Measurements from ENCODE around the gene ZNF425. TPM values are rescaled to one million over a fixed set of nuclear protein-coding genes. Genes with fewer than 3 reads are reported as not detected.

Gene ZNF425
- total and polyA plus RNA-seq, 8 donors = under 0.01 to 6.1 (median 1.2) TPM; not detected in 1

- H3K27me3 ChIP-seq = no peaks in the 10 kb centered on the region
- peaks cover 18 to 81% (median 75%) of the 10 kb centered on the region in 4 donors for H3K36me3 ChIP-seq
- H3K4me3 ChIP-seq = no peak overlapping the region
- peaks cover 0 to 6% (median 0%) of the 10 kb centered on the region in 4 donors for H3K4me1 ChIP-seq
- H3K9me3 ChIP-seq = no peaks in the 10 kb centered on the region
- TF ChIP-seq EP300 (IDR thresholded peaks at IDR 0.05) (no peak), POLR2A (IDR thresholded peaks at IDR 0.05) (no peak), POLR2AphosphoS5 (IDR thresholded peaks at IDR 0.05) (no peak)
- TF ChIP-seq, protein P1, sequence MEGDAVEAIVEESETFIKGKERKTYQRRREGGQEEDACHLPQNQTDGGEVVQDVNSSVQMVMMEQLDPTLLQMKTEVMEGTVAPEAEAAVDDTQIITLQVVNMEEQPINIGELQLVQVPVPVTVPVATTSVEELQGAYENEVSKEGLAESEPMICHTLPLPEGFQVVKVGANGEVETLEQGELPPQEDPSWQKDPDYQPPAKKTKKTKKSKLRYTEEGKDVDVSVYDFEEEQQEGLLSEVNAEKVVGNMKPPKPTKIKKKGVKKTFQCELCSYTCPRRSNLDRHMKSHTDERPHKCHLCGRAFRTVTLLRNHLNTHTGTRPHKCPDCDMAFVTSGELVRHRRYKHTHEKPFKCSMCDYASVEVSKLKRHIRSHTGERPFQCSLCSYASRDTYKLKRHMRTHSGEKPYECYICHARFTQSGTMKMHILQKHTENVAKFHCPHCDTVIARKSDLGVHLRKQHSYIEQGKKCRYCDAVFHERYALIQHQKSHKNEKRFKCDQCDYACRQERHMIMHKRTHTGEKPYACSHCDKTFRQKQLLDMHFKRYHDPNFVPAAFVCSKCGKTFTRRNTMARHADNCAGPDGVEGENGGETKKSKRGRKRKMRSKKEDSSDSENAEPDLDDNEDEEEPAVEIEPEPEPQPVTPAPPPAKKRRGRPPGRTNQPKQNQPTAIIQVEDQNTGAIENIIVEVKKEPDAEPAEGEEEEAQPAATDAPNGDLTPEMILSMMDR (IDR thresholded peaks at IDR 0.05) = no peak
- intact Hi-C loops (cut with DNase I; ENCODE audit: low total_unique reads) = no loop called here
- 88 to 96% (median 93%) methylated on average over 6 of the region's 6 CpGs for WGBS, 5 donors
- H3K27ac ChIP-seq = no peak overlapping the region
- no peak for DNase-seq
Measured at GRCh38 chr7:149156898-149157297, 30.8 kb upstream of the ZNF425 start.

- intact Hi-C loops (cut with DNase I; ENCODE audit: low total_unique reads) = no loop called here
Measured at GRCh38 chr7:149154056-149154455, 27.9 kb upstream of the ZNF425 start.

DNA sequence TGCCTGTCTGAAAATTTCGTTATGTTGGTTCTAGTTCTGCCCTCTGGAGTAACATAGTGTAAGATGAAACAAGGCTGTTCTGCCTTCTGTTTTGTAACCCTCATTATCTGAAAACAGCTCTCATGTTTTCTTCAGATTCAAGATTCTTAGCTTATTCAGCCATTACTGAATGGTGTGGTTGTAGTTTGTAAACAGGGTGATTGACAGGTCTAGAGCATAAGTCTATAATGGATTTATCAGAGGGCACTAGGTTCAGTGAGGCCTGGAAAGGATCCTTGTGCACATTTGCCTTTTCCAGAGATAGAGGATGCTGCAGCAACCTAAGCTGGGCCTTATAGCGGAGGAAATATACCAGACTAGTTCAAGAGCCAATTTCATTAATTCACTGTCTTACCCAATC lies 27.2 kb upstream of the ZNF425 start:
- H3K4me1 ChIP-seq = peaks cover 9 to 27% (median 18%) of the 10 kb centered on the region in 4 donors
- intact Hi-C loops (cut with DNase I; ENCODE audit: low total_unique reads) = no loop called here
- WGBS, 5 donors = 86 to 91% (median 88%) methylated on average over 2 of the region's 2 CpGs
- H3K36me3 ChIP-seq = peaks cover 11 to 47% (median 46%) of the 10 kb centered on the region in 4 donors
- no peak for DNase-seq
- H3K9me3 ChIP-seq = no peaks in the 10 kb centered on the region
- no peak overlapping the region for H3K4me3 ChIP-seq
- H3K27ac ChIP-seq = no peak overlapping the region
- no peak for TF ChIP-seq EP300 (IDR thresholded peaks at IDR 0.05)
- TF ChIP-seq, protein P1 (IDR thresholded peaks at IDR 0.05) = no peak
- no peak for TF ChIP-seq POLR2A (IDR thresholded peaks at IDR 0.05)
- TF ChIP-seq POLR2AphosphoS5 (IDR thresholded peaks at IDR 0.05) = no peak
- H3K27me3 ChIP-seq = no peaks in the 10 kb centered on the region

More at GRCh38 chr7:149154056-149154455, 27.9 kb upstream of the ZNF425 start:
- Histone ChIP-seq H3K27me3 (no peaks in the 10 kb centered on the region), H3K4me3 (no peak overlapping the region), H3K9me3 (no peaks in the 10 kb centered on the region), H3K36me3 (peaks cover 11 to 55% (median 53%) of the 10 kb centered on the region in 4 donors), H3K27ac (no peak overlapping the region), H3K4me1 (peaks cover 4 to 21% (median 12%) of the 10 kb centered on the region in 4 donors)
- no peak for TF ChIP-seq EP300 (IDR thresholded peaks at IDR 0.05)
- no peak for TF ChIP-seq POLR2A (IDR thresholded peaks at IDR 0.05)
- TF ChIP-seq, protein P1 (IDR thresholded peaks at IDR 0.05) = no peak
- TF ChIP-seq POLR2AphosphoS5 (IDR thresholded peaks at IDR 0.05) = no peak
- WGBS, 5 donors = 87 to 95% (median 93%) methylated on average over 7 to 11 of the region's 11 CpGs
- DNase-seq = no peak

GRCh38 chr7:149150981-149151380 lies 24.9 kb upstream of the ZNF425 start:
- TF ChIP-seq, protein P1 (IDR thresholded peaks at IDR 0.05) = no peak
- TF ChIP-seq POLR2A (IDR thresholded peaks at IDR 0.05) (no peak), EP300 (IDR thresholded peaks at IDR 0.05) (no peak), POLR2AphosphoS5 (IDR thresholded peaks at IDR 0.05) (no peak)
- H3K36me3 ChIP-seq = peaks cover 11 to 24% (median 23%) of the 10 kb centered on the region in 4 donors
- no peak for DNase-seq
- intact Hi-C loops (cut with DNase I; ENCODE audit: low total_unique reads) = no loop called here
- no peaks in the 10 kb centered on the region for H3K27me3 ChIP-seq
- WGBS, 5 donors = 51 to 70% (median 59%) methylated on average over 4 of the region's 4 CpGs
- H3K4me1 ChIP-seq = peaks cover 10 to 40% (median 31%) of the 10 kb centered on the region in 4 donors
- no peaks in the 10 kb centered on the region for H3K9me3 ChIP-seq
- no peak overlapping the region for H3K27ac ChIP-seq
- H3K4me3 ChIP-seq = no peak overlapping the region

Data from stomach (tissue), 9 donors.